ENCODE data around the gene ZNF665. TPM values are rescaled to one million over a fixed set of nuclear protein-coding genes. Genes with fewer than 3 reads are reported as not detected.

ZNF665 gene
- polyA plus RNA-seq, 3 donors = 0.68 to 1.7 (median 0.88) TPM

DNA sequence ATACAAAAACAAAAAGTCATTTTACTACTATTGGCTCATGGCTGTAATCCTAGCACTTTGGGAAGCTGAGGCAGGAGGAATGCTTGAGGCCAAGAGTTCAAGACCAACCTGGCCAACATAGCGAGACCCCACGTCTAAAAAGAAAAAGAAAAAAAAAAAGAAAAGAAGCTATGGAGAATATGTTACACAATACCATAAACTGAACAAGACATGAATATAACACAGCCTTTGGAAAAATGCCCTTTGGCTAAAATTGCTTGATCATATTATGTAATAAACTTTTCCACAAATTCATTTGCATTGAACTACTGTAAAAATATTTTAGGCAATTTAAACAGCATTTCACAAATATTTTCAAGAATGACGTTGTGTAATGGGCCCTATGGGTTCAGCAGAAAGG, 56.7 kb downstream of the ZNF665 start:
- WGBS (ENCODE audit: insufficient coverage) = no CpG with 5 or more reads among the region's 3 CpGs
- peaks cover 14 to 24% (median 19%) of the 10 kb centered on the region in 3 donors for H3K27me3 Mint-ChIP-seq (ENCODE audit: low read depth in 3 of 3)
- Histone ChIP-seq H4K20me1 (ENCODE audit: insufficient read depth, low read length) (no peaks in the 10 kb centered on the region), H3K9me3 (replicated peaks in 1 of 2; ENCODE audit: control insufficient read depth in 1 of 2, insufficient read depth in 1 of 2, low read length in 2 of 2) (peaks cover 57 to 84% of the 10 kb centered on the region in 2 donors), H3K4me1 (ENCODE audit: control insufficient read depth in 1 of 2, insufficient read depth in 2 of 2, low read length in 2 of 2) (peaks cover 11 to 12% of the 10 kb centered on the region in 2 donors), H3K4me2 (replicated peaks; ENCODE audit: extremely low read depth, low read length, poor library complexity, severe bottlenecking) (no peak overlapping the region), H3K27ac (ENCODE audit: low read depth in 1 of 2, low read length in 2 of 2) (no peak overlapping the region), H2AFZ (ENCODE audit: insufficient read depth, low read depth, low read length, poor library complexity, severe bottlenecking) (no peak overlapping the region), H3K27me3 (ENCODE audit: control insufficient read depth in 2 of 2, insufficient read depth in 2 of 2, low read length in 2 of 2) (peaks cover 0 to 20% of the 10 kb centered on the region in 2 donors), H3K4me3 (replicated peaks in 1 of 3; ENCODE audit: low read depth in 2 of 3, low read length in 3 of 3) (no peak overlapping the region), H3K79me2 (ENCODE audit: insufficient read depth, low read length) (no peaks in the 10 kb centered on the region), H3K36me3 (replicated peaks in 1 of 2; ENCODE audit: control insufficient read depth in 1 of 2, insufficient read depth in 2 of 2, low read length in 2 of 2) (peaks cover 0 to 12% of the 10 kb centered on the region in 2 donors), H3K9ac (ENCODE audit: insufficient read depth, low read length, poor library complexity, severe bottlenecking) (no peak overlapping the region)
- intact Hi-C loops (cut with micrococcal nuclease) = no loop called here
- TF ChIP-seq, protein P1, sequence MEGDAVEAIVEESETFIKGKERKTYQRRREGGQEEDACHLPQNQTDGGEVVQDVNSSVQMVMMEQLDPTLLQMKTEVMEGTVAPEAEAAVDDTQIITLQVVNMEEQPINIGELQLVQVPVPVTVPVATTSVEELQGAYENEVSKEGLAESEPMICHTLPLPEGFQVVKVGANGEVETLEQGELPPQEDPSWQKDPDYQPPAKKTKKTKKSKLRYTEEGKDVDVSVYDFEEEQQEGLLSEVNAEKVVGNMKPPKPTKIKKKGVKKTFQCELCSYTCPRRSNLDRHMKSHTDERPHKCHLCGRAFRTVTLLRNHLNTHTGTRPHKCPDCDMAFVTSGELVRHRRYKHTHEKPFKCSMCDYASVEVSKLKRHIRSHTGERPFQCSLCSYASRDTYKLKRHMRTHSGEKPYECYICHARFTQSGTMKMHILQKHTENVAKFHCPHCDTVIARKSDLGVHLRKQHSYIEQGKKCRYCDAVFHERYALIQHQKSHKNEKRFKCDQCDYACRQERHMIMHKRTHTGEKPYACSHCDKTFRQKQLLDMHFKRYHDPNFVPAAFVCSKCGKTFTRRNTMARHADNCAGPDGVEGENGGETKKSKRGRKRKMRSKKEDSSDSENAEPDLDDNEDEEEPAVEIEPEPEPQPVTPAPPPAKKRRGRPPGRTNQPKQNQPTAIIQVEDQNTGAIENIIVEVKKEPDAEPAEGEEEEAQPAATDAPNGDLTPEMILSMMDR (IDR thresholded peaks at IDR 0.05) = no peak
- no peak overlapping the region for H3K4me3 Mint-ChIP-seq
- peaks cover 40 to 94% (median 84%) of the 10 kb centered on the region in 7 donors for H3K9me3 Mint-ChIP-seq
- H3K4me1 Mint-ChIP-seq = peaks cover 17% of the 10 kb centered on the region
- DNase-seq = no peak
- H3K36me3 Mint-ChIP-seq = peaks cover 0 to 7% of the 10 kb centered on the region in 2 donors
- no peak overlapping the region for H3K27ac Mint-ChIP-seq

DNA sequence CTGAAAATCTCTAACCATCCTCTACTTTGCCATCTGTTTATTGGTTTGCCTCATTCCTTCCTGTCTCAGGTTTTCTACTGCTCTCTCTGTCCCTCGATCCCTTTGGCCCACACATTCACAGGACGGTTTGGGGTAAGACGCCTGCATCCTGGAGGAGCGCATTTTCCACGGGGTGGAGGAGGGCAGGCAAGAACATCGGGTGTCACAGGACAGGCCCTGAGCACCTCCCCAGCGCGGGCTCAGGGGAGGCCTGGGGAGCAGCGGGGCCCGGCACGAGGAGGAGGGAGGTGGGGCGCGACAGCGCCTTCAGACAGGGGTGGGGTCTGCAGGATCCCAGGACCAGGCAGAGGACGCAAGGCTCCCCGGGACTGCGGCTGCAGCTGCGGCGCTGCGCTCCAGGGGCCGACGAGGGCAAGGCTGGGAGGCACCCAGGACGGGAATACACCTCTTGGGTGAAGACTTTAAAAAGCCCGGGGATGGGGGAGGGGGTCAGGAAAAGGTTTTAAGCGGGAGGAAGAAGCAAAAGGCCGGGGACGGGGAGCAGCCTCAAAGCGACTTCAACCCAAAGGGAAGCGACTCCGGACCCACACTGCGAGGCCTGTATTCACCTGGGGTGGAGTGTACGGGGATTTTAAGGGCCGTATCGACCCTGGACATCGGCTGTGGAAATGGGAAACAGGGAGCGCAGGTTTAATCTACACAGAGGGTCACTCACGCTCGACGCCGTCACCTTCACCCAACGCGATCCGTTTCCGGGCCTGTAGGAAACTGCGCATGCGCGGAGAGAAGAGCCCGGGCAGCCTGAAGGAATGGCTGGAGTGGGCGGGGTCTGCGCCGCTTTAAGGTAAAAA, 60.8 kb downstream of the ZNF665 start, which contains the start of gene ZNF415:
Gene ZNF415 (minus strand): TSS at position 770 of the 851 bp plus-strand sequence. CDS start 10,234 bp downstream, outside the sequence.
- H3K4me3 ChIP-seq (replicated peaks in 1 of 3; ENCODE audit: low read depth in 2 of 3, low read length in 3 of 3) = peak within 1 kb of the TSS; percentile 32 to 69 (median 33)
- H3K9me3 ChIP-seq (replicated peaks in 1 of 2; ENCODE audit: control insufficient read depth in 1 of 2, insufficient read depth in 1 of 2, low read length in 2 of 2) = peaks cover 48 to 53% of the 10 kb centered on the region in 2 donors
- no peaks in the 10 kb centered on the region for H3K36me3 ChIP-seq (replicated peaks in 1 of 2; ENCODE audit: control insufficient read depth in 1 of 2, insufficient read depth in 2 of 2, low read length in 2 of 2)
- H3K79me2 ChIP-seq (ENCODE audit: insufficient read depth, low read length) = no peaks in the 10 kb centered on the region
- no peak within 1 kb of the TSS for H3K9ac ChIP-seq (ENCODE audit: insufficient read depth, low read length, poor library complexity, severe bottlenecking)
- peaks cover 11 to 12% of the 10 kb centered on the region in 2 donors for H3K4me1 ChIP-seq (ENCODE audit: control insufficient read depth in 1 of 2, insufficient read depth in 2 of 2, low read length in 2 of 2)
- H2AFZ ChIP-seq (ENCODE audit: insufficient read depth, low read depth, low read length, poor library complexity, severe bottlenecking) = peak within 1 kb of the TSS; percentile 72
- H3K27ac Mint-ChIP-seq = no peak within 1 kb of the TSS
- no peak within 1 kb of the TSS for H3K27ac ChIP-seq (ENCODE audit: low read depth in 1 of 2, low read length in 2 of 2)
- H3K4me3 Mint-ChIP-seq = peak within 1 kb of the TSS; percentile 74 to 92
- TF ChIP-seq, protein P1 (IDR thresholded peaks at IDR 0.05) = no peak
- H3K9me3 Mint-ChIP-seq = peaks cover 37 to 88% (median 78%) of the 10 kb centered on the region in 7 donors
- H3K36me3 Mint-ChIP-seq = peaks cover 0 to 7% of the 10 kb centered on the region in 2 donors
- peaks cover 17 to 31% (median 27%) of the 10 kb centered on the region in 3 donors for H3K27me3 Mint-ChIP-seq (ENCODE audit: low read depth in 3 of 3)
- intact Hi-C loops (cut with micrococcal nuclease) = no loop called here
- DNase-seq = peak; percentile 3 to 26 (median 20)
- H3K4me1 Mint-ChIP-seq = peaks cover 18% of the 10 kb centered on the region
- under 1% methylated on average over 39 of the region's 51 CpGs for WGBS (ENCODE audit: insufficient coverage)
- H3K4me2 ChIP-seq (replicated peaks; ENCODE audit: extremely low read depth, low read length, poor library complexity, severe bottlenecking) = peak within 1 kb of the TSS; percentile 63
- H4K20me1 ChIP-seq (ENCODE audit: insufficient read depth, low read length) = no peaks in the 10 kb centered on the region
- H3K27me3 ChIP-seq (ENCODE audit: control insufficient read depth in 2 of 2, insufficient read depth in 2 of 2, low read length in 2 of 2) = peaks cover 0 to 21% of the 10 kb centered on the region in 2 donors
